GM18511 (cell line): ENCODE data around the gene PTGFRN.

ENCODE experiments used
- ATAC-seq: cut with Tn5 transposase; IDR thresholded peaks from one replicate; pipeline ENCODE4 v1.9.1; 2021; ENCODE audit warnings: mild to moderate bottlenecking, moderate library complexity; ENCODE audit not compliant: unreplicated experiment

PTGFRN gene

GRCh38 chr1:117025568-117025967, 115.9 kb downstream of the PTGFRN start:
- ATAC-seq, result no peak

GRCh38 chr1:117026361-117026760, 116.6 kb downstream of the PTGFRN start:
- no peak for ATAC-seq

GRCh38 chr1:117029685-117030084, 120.0 kb downstream of the PTGFRN start:
- ATAC-seq, result no peak

GRCh38 chr1:117030271-117030877, 120.7 kb downstream of the PTGFRN start:
- no peak for ATAC-seq

- ATAC-seq, result no peak
Measured at GRCh38 chr1:117032266-117032665, 122.5 kb downstream of the PTGFRN start.

GRCh38 chr1:117032681-117033539, 123.2 kb downstream of the PTGFRN start:
- ATAC-seq, result no peak

GRCh38 chr1:117033772-117034171, 124.1 kb downstream of the PTGFRN start:
- ATAC-seq, result no peak

- ATAC-seq, result no peak
Measured at GRCh38 chr1:117034791-117035290, 125.1 kb downstream of the PTGFRN start.

GRCh38 chr1:117036018-117036461, 126.3 kb downstream of the PTGFRN start:
- no peak for ATAC-seq

GRCh38 chr1:117037802-117038201, 128.1 kb downstream of the PTGFRN start:
- ATAC-seq, result no peak

- ATAC-seq, result no peak
Measured at GRCh38 chr1:117038236-117038635, 128.5 kb downstream of the PTGFRN start.
